ENCODE data around the gene CLEC16A. TPM values are rescaled to one million over a fixed set of nuclear protein-coding genes. Genes with fewer than 3 reads are reported as not detected.

Gene CLEC16A
- total and polyA plus RNA-seq, 9 of the 15 experiments (the other 6 are each of a cell fraction or from before 2014, with no cell fraction given): 1.00 to 22.3 (median 10.0) TPM

DNA sequence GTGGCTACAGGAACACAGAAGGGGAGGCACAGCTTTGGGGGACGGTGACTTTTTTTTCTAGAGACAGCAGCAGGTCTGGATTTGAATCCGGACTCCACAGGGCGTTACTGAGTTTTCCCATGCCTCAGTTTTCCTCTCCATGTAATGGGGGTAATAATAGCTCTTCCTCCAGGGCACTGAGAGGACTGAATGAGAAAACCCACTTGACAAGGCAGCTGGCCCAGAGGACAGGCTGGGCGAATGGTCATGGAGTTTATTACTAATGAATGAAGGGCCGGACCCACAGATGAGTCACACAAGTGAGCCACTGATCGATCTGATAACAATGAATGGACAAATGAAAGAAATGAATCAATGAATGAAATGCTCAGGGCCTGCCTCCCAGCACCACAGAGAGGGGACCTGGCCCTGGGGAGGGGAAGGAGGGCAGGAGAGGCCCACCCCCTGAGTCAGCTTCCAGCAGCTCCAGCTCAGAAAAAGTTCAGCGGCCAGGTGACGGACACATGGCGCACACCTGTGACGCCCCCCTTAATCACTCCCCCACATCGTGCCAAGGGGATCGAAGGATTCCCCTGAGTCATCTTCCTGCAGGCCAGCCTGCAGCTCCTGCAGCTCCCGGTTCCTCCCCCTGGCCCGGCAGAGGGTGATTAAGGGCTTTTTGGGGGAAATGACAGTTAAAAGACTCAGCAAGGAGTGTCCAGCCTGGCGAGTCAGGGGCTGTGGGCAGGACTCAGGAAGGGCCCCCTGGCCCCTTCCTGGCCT lies 257.3 kb downstream of the CLEC16A start:
- ATAC-seq (peak; percentile 84), DNase-seq (ENCODE audit: extremely low read depth in 1 of 4, low spot score in 3 of 4) (peak; percentile 80 to 90 (median 84)), FAIRE-seq (peak; percentile 80)
- no peaks in the 10 kb centered on the region for H3K9me1 ChIP-seq (ENCODE audit: control insufficient read depth, insufficient read depth, low read length)
- H2AFZ ChIP-seq (ENCODE audit: low read depth, low read length): peak overlapping the region; percentile 80
- peak overlapping the region; percentile 52 to 76 for H3K9ac ChIP-seq (ENCODE audit: insufficient read depth in 1 of 2, low read depth in 2 of 2, low read length in 2 of 2)
- no peak overlapping the region for H3K4me3 ChIP-seq
- H3K4me2 ChIP-seq (ENCODE audit: insufficient read depth, low read length): peak overlapping the region; percentile 56
- no peaks in the 10 kb centered on the region for H3K27me3 ChIP-seq (ENCODE audit: control insufficient read depth in 2 of 2, insufficient read depth in 2 of 2, low read length in 2 of 2)
- ChIA-PET POLR2A (interaction anchor here (0.6 to 1.6 kb wide), 11 partner anchors 10 to 596 kb away, joined by 3 to 5 read pairs (median 4); no protein-coding TSS in a partner anchor), CTCF (ENCODE audit: low intra/inter-chr PET ratio) (no interaction called here)
- 5% methylated on average over 14 of the region's 15 CpGs for WGBS (ENCODE audit: insufficient coverage, low coverage, missing lambda C conversion rate)
- intact Hi-C loops (cut with micrococcal nuclease): loop anchor here (5.0 to 10.0 kb wide), 2 partner anchors 53 to 74 kb away; partner anchors contain the start of gene SOCS1
- peaks cover 39 to 63% of the 10 kb centered on the region in 2 experiments for H3K4me1 ChIP-seq (replicated peaks in 1 of 2; ENCODE audit: control insufficient read depth in 2 of 2, insufficient read depth in 2 of 2, low read length in 2 of 2)
- no TSS peak for BruUV-seq (replicated peaks)
- no peaks in the 10 kb centered on the region for H3K36me3 ChIP-seq (ENCODE audit: control insufficient read depth, insufficient read depth, low read length)
- peak overlapping the region; percentile 76 for H3K27ac ChIP-seq (ENCODE audit: extremely low read depth, low read depth, low read length)
- no peaks in the 10 kb centered on the region for H3K79me2 ChIP-seq (ENCODE audit: control insufficient read depth, insufficient read depth, low read length)
- H4K20me1 ChIP-seq (replicated peaks; ENCODE audit: control insufficient read depth, insufficient read depth, low read length): no peaks in the 10 kb centered on the region
- H3K9me3 ChIP-seq (replicated peaks; ENCODE audit: control insufficient read depth, insufficient read depth, low read depth, low read length): no peaks in the 10 kb centered on the region
- in situ Hi-C loops (cut with MboI): no loop called here
- no peak for TF ChIP-seq NCOA6 (IDR thresholded peaks at IDR 0.05)
- no peak for TF ChIP-seq NR1H2 (CRISPR knock-in tag; IDR thresholded peaks at IDR 0.05)
- peak; percentile 44 for TF ChIP-seq ATF1 (CRISPR knock-in tag; IDR thresholded peaks at IDR 0.05)
- TF ChIP-seq ATF1 (tag; IDR thresholded peaks at IDR 0.05): peak; percentile 88
- TF ChIP-seq SMAD4 (CRISPR knock-in tag; conservative IDR thresholded peaks at IDR 0.05): peak; percentile 44
- TF ChIP-seq EP300 (IDR thresholded peaks at IDR 0.05; ENCODE audit: low read length): peak; percentile 83
- no peak for TF ChIP-seq PYGO2 (tag; IDR thresholded peaks at IDR 0.05)
- TF ChIP-seq ADNP (tag; IDR thresholded peaks at IDR 0.05): peak; percentile 88
- TF ChIP-seq, protein P1, sequence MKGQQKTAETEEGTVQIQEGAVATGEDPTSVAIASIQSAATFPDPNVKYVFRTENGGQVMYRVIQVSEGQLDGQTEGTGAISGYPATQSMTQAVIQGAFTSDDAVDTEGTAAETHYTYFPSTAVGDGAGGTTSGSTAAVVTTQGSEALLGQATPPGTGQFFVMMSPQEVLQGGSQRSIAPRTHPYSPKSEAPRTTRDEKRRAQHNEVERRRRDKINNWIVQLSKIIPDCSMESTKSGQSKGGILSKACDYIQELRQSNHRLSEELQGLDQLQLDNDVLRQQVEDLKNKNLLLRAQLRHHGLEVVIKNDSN (CRISPR knock-in tag; IDR thresholded peaks at IDR 0.05): peak; percentile 40; the same call in 1 of the 2 replicates
- TF ChIP-seq RFX7 (CRISPR knock-in tag; IDR thresholded peaks at IDR 0.05): no peak
- TF ChIP-seq, protein P2, sequence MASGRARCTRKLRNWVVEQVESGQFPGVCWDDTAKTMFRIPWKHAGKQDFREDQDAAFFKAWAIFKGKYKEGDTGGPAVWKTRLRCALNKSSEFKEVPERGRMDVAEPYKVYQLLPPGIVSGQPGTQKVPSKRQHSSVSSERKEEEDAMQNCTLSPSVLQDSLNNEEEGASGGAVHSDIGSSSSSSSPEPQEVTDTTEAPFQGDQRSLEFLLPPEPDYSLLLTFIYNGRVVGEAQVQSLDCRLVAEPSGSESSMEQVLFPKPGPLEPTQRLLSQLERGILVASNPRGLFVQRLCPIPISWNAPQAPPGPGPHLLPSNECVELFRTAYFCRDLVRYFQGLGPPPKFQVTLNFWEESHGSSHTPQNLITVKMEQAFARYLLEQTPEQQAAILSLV (tag; IDR thresholded peaks at IDR 0.05): no peak
- TF ChIP-seq MITF (IDR thresholded peaks at IDR 0.05): no peak
- TF ChIP-seq, protein P3, sequence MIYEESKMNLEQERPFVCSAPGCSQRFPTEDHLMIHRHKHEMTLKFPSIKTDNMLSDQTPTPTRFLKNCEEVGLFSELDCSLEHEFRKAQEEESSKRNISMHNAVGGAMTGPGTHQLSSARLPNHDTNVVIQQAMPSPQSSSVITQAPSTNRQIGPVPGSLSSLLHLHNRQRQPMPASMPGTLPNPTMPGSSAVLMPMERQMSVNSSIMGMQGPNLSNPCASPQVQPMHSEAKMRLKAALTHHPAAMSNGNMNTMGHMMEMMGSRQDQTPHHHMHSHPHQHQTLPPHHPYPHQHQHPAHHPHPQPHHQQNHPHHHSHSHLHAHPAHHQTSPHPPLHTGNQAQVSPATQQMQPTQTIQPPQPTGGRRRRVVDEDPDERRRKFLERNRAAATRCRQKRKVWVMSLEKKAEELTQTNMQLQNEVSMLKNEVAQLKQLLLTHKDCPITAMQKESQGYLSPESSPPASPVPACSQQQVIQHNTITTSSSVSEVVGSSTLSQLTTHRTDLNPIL (CRISPR knock-in tag; IDR thresholded peaks at IDR 0.05): no peak
- no peak for TF ChIP-seq FOXA1 (IDR thresholded peaks at IDR 0.05; ENCODE audit: borderline replicate concordance)
- peak; percentile 65; the same call in 1 of the 2 replicates for TF ChIP-seq ETS1 (conservative IDR thresholded peaks at IDR 0.05; ENCODE audit: control insufficient read depth, low read depth, low read length)
- TF ChIP-seq NR2C2 (CRISPR knock-in tag; IDR thresholded peaks at IDR 0.05): no peak
- peak; percentile 60 for TF ChIP-seq NR2C2 (tag; IDR thresholded peaks at IDR 0.05)

Data from K562 (cell line).